ENCODE measurements around the gene NUCB1. TPM values are rescaled to one million over a fixed set of nuclear protein-coding genes. Genes with fewer than 3 reads are reported as not detected.
A peak's percentile ranks its signal among the peaks of the same experiment; 100 is the strongest.

NUCB1 gene
- total and polyA plus RNA-seq, 9 of the 15 experiments (the other 6 are each of a cell fraction or from before 2014, with no cell fraction given), result 3.1 to 153 (median 71.7) TPM

DNA sequence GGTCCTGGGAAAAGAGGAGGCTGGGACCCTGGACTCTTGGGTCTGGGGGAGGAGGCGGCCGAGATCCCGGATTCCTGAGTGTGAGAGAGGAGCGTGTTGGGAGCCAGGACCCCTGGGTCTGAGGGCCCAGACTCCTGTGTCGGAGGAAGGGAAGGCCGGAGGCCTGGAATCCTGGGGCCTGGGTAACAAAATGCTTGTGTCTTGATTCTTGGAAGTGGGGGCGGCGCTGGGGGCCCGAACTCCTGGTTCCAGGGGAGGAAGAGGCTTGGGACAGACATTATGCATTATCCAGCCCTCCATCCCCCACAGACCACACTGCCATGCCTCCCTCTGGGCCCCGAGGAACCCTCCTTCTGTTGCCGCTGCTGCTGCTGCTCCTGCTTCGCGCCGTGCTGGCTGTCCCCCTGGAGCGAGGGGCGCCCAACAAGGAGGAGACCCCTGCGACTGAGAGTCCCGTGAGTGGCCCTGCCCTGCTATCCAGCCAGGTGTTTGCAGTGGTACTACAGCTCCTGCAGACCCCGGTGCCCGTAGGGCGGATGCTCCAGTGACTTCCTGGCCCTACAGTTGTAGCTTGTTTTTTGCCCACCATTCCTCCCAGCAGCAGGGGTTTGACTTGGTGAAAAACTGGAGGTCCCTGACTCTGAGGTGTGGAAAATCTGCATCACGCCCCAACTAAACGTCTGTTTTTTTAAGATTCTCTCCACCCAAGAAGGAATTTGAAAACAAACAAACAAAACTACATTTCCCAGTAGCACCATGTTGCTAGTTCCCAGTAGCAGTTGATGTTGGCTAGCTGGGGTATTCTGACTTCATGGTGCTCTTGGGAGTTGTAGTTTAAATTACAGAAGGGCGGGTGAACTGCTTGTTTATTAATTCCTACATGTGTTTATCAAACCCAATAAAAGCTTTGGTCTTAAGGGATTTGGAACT lies 630 bp downstream of the NUCB1 start (continued):
- TF ChIP-seq RCOR1 (IDR thresholded peaks at IDR 0.05; ENCODE audit: borderline replicate concordance in 1 of 2, low read depth in 2 of 2, low read length in 2 of 2) (no peak), MEIS2 (IDR thresholded peaks at IDR 0.05; ENCODE audit: partially characterized antibody) (no peak), POLR2AphosphoS2 (IDR thresholded peaks at IDR 0.05; ENCODE audit: low read length) (no peak), CEBPG (CRISPR knock-in tag; IDR thresholded peaks at IDR 0.05) (no peak), CEBPG (tag; conservative IDR thresholded peaks at IDR 0.05 in 1 of 2, IDR thresholded peaks at IDR 0.05 in 1 of 2) (no peak), ZNF551 (CRISPR knock-in tag; IDR thresholded peaks at IDR 0.05) (no peak), FOSL1 (tag; conservative IDR thresholded peaks at IDR 0.05) (0 out of 2 replicates have a peak, but pooled peaks have one; percentile 29), PHF8 (IDR thresholded peaks at IDR 0.05; ENCODE audit: borderline replicate concordance, low read length) (no peak), HDAC3 (IDR thresholded peaks at IDR 0.05; ENCODE audit: borderline replicate concordance, partially characterized antibody) (no peak), PRPF4 (IDR thresholded peaks at IDR 0.05; ENCODE audit: insufficient read depth, low read depth, low read length, poor library complexity, severe bottlenecking) (no peak), MYC (IDR thresholded peaks at IDR 0.05; ENCODE audit: low read depth, low read length) (no peak), MYC (CRISPR knock-in tag; IDR thresholded peaks at IDR 0.05; ENCODE audit: borderline replicate concordance, low read depth) (peak; percentile 65; the same call in 1 of the 2 replicates), POLR2B (IDR thresholded peaks at IDR 0.05; ENCODE audit: low read depth, partially characterized antibody) (peak; percentile 42), LARP7 (IDR thresholded peaks at IDR 0.05) (no peak), SETDB1 (IDR thresholded peaks at IDR 0.05; ENCODE audit: low read length) (no peak), ZFX (CRISPR knock-in tag; IDR thresholded peaks at IDR 0.05) (peak; percentile 25; the same call in 1 of the 2 replicates), PCBP1 (IDR thresholded peaks at IDR 0.05; ENCODE audit: low read depth, low read length, poor library complexity, severe bottlenecking) (no peak), GABPB1 (CRISPR knock-in tag; IDR thresholded peaks at IDR 0.05) (peak; percentile 0; the same call in 1 of the 2 replicates), HMG20A (CRISPR knock-in tag; conservative IDR thresholded peaks at IDR 0.05) (no peak), ZNF780A (CRISPR knock-in tag; IDR thresholded peaks at IDR 0.05) (no peak), CBFA2T2 (conservative IDR thresholded peaks at IDR 0.05) (no peak)
- TF ChIP-seq, protein P1, sequence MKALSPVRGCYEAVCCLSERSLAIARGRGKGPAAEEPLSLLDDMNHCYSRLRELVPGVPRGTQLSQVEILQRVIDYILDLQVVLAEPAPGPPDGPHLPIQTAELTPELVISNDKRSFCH (CRISPR knock-in tag; IDR thresholded peaks at IDR 0.05), result no peak
- TF ChIP-seq, protein P1 (tag; IDR thresholded peaks at IDR 0.05), result no peak
- TF ChIP-seq, protein P2, sequence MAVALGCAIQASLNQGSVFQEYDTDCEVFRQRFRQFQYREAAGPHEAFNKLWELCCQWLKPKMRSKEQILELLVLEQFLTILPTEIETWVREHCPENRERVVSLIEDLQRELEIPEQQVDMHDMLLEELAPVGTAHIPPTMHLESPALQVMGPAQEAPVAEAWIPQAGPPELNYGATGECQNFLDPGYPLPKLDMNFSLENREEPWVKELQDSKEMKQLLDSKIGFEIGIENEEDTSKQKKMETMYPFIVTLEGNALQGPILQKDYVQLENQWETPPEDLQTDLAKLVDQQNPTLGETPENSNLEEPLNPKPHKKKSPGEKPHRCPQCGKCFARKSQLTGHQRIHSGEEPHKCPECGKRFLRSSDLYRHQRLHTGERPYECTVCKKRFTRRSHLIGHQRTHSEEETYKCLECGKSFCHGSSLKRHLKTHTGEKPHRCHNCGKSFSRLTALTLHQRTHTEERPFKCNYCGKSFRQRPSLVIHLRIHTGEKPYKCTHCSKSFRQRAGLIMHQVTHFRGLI (CRISPR knock-in tag; IDR thresholded peaks at IDR 0.05), result no peak
- TF ChIP-seq, protein P3, sequence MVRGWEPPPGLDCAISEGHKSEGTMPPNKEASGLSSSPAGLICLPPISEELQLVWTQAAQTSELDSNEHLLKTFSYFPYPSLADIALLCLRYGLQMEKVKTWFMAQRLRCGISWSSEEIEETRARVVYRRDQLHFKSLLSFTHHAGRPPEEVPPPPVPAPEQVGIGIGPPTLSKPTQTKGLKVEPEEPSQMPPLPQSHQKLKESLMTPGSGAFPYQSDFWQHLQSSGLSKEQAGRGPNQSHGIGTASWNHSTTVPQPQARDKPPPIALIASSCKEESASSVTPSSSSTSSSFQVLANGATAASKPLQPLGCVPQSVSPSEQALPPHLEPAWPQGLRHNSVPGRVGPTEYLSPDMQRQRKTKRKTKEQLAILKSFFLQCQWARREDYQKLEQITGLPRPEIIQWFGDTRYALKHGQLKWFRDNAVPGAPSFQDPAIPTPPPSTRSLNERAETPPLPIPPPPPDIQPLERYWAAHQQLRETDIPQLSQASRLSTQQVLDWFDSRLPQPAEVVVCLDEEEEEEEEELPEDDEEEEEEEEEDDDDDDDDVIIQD (CRISPR knock-in tag; IDR thresholded peaks at IDR 0.05), result no peak
